WERI-Rb-1 (cell line): ENCODE measurements around the gene CETP.

Experiments used
- DNase-seq: peaks from one replicate; pipeline ENCODE4 v3.0.0-alpha.2; 2020
- H3K27ac ChIP-seq: fragments of 250-450 bp; sonication (Bioruptor Pico); 2 replicates; pipeline ENCODE4 v1.5.1; 2020; ENCODE audit warnings: mild to moderate bottlenecking, moderate library complexity
- H3K27me3 ChIP-seq: fragments of 250-450 bp; sonication (Bioruptor Pico); 2 replicates; pipeline ENCODE4 v1.5.1; 2021; ENCODE audit warnings: mild to moderate bottlenecking, low read depth, moderate library complexity; ENCODE audit not compliant: insufficient read depth, severe bottlenecking
- H3K36me3 ChIP-seq: fragments of 250-450 bp; sonication (Bioruptor Pico); 2 replicates; pipeline ENCODE4 v1.5.1; 2020; ENCODE audit warnings: mild to moderate bottlenecking, moderate library complexity
- H3K4me3 ChIP-seq: 2 replicates; pipeline ENCODE4 v1.5.1; 2011; ENCODE audit warnings: low read depth, mild to moderate bottlenecking, control low read depth, low read length
- H3K9me3 ChIP-seq: fragments of 250-450 bp; sonication (Bioruptor Pico); 2 replicates; pipeline ENCODE4 v1.5.1; 2021; ENCODE audit warnings: mild to moderate bottlenecking, moderate library complexity; ENCODE audit not compliant: severe bottlenecking
- TF ChIP-seq, protein P1 (sequence below): IDR thresholded peaks from 2 replicates; pipeline ENCODE4 v1.5.1; 2011; ENCODE audit warnings: low read depth, mild to moderate bottlenecking, control low read depth, inconsistent platforms, low read length

The CETP gene

DNA sequence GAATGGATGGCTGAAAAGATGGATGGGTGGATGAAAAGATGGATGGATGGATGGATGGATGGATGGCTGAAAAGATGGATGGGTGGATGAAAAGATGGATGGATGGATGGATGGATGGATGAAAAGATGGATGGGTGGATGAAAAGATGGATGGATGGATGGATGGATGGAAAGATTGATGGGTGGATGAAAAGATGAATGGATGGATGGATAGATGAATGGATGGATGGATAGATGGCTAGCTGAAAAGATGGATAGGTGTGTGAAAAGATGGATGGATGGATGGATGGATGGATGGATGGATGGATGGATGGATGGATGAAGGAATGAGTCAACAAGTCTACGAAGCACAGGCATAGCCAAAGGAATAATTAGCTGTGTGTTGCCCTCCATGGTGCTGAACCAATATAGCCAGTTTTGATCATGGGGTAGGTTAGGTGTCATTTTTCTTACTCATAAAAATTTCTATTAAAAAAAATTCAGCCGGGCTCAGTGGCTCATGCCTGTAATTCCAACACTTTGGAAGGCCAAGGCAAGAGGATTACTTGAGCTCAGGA is 68.7 kb downstream of the CETP start:
- TF ChIP-seq, protein P1, sequence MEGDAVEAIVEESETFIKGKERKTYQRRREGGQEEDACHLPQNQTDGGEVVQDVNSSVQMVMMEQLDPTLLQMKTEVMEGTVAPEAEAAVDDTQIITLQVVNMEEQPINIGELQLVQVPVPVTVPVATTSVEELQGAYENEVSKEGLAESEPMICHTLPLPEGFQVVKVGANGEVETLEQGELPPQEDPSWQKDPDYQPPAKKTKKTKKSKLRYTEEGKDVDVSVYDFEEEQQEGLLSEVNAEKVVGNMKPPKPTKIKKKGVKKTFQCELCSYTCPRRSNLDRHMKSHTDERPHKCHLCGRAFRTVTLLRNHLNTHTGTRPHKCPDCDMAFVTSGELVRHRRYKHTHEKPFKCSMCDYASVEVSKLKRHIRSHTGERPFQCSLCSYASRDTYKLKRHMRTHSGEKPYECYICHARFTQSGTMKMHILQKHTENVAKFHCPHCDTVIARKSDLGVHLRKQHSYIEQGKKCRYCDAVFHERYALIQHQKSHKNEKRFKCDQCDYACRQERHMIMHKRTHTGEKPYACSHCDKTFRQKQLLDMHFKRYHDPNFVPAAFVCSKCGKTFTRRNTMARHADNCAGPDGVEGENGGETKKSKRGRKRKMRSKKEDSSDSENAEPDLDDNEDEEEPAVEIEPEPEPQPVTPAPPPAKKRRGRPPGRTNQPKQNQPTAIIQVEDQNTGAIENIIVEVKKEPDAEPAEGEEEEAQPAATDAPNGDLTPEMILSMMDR: no peak
- no peaks in the 10 kb centered on the region for H3K9me3 ChIP-seq
- H3K27ac ChIP-seq: no peak overlapping the region
- H3K4me3 ChIP-seq: no peak overlapping the region
- no peak for DNase-seq
- H3K36me3 ChIP-seq: no peaks in the 10 kb centered on the region
- no peaks in the 10 kb centered on the region for H3K27me3 ChIP-seq

DNA sequence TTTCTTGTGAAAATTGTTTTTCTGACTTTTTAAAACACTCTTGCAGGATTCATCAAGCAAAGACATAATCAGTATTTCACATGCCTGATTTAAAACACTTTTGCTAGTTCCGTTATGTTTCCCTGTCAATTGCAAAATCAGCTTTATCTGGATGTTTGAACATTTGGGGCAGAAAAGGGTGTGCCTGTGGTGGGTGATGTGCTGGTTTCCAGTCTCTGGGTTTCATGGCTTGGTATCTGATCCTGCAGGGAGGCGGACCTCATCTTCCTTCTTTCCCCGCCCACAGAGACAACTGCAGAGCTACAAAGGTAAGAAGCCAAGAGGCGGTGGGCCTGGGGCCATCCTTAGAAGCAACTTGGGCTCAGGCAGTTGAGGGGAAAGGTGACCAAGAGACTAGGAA is 69.4 kb downstream of the CETP start:
- TF ChIP-seq, protein P1: no peak
- DNase-seq: no peak
- Histone ChIP-seq H3K27ac (no peak overlapping the region), H3K36me3 (no peaks in the 10 kb centered on the region), H3K27me3 (no peaks in the 10 kb centered on the region), H3K9me3 (no peaks in the 10 kb centered on the region), H3K4me3 (no peak overlapping the region)

DNA sequence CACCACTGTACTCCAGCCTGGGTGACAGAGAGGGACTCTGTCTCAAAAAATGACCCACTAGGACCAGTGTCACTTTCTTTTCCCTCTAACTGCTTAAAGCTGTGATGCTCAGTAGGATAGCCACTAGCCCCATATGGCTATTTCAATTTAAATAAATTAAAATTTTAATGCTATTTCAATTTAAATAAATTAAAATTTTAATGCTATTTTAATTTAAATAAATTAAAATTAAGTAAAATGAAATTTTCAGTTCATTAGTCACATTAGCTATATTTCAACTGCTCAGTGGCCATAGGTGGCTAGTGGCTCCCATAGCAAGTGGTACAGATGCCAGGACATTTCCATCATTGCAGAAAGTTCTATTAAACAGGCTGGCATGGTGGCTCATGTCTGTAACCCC is 70.6 kb downstream of the CETP start:
- Histone ChIP-seq H3K9me3 (no peaks in the 10 kb centered on the region), H3K27ac (no peak overlapping the region), H3K4me3 (no peak overlapping the region), H3K36me3 (no peaks in the 10 kb centered on the region), H3K27me3 (no peaks in the 10 kb centered on the region)
- no peak for DNase-seq
- TF ChIP-seq, protein P1: no peak

DNA sequence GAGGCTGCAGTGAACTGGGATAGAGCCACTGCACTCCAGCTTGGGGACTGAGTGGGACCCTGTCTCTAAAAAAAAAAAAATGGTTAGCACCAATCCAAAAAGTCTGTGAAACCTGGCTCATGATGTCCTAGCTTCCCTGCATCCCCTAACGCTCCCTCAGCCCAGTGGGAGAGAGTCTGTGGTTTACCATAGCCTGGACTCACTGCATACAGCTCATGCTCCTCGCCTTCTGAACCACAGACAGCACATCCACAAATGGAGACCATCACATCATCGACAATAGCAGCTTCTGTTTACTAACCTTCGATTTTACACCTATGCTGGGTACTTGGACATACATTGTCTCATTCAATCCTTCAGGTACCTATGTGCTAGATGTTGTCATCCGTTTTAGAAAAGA is 71.2 kb downstream of the CETP start:
- H3K9me3 ChIP-seq: no peaks in the 10 kb centered on the region
- no peaks in the 10 kb centered on the region for H3K27me3 ChIP-seq
- no peaks in the 10 kb centered on the region for H3K36me3 ChIP-seq
- no peak overlapping the region for H3K27ac ChIP-seq
- no peak for DNase-seq
- no peak overlapping the region for H3K4me3 ChIP-seq
- TF ChIP-seq, protein P1: no peak
